GM21360 (cell line): ENCODE data around the gene SDHAF4.
A peak's percentile ranks its signal among the peaks of the same experiment; 100 is the strongest.
"Not testable (repeated sequence)": the region's sequence is repeated elsewhere in the genome, so short reads cannot be mapped to it uniquely, and the experiment has no call there.

ENCODE experiments used
- ATAC-seq: cut with Tn5 transposase; IDR thresholded peaks from one replicate; pipeline ENCODE4 v1.9.1; 2021; ENCODE audit warnings: mild to moderate bottlenecking, moderate library complexity; ENCODE audit not compliant: unreplicated experiment

SDHAF4 gene

GRCh38 chr6:70566751-70567382 lies at the start of gene SDHAF4:
Gene SDHAF4, plus strand, starts transcription at chr6:70566930. Its CDS starts 11 bp downstream, at chr6:70566941.
- peak; percentile 99 for ATAC-seq

GRCh38 chr6:70518723-70519122 lies 48.0 kb upstream of the SDHAF4 start:
- no peak for ATAC-seq

- no peak for ATAC-seq
Observed at GRCh38 chr6:70520575-70520974, 46.2 kb upstream of the SDHAF4 start.

GRCh38 chr6:70524721-70525286 lies 41.9 kb upstream of the SDHAF4 start:
- no peak for ATAC-seq

- ATAC-seq = no peak
Observed at GRCh38 chr6:70527071-70527737, 39.5 kb upstream of the SDHAF4 start.

- no peak for ATAC-seq
Observed at GRCh38 chr6:70530023-70530422, 36.7 kb upstream of the SDHAF4 start.

GRCh38 chr6:70531133-70531532 lies 35.6 kb upstream of the SDHAF4 start:
- ATAC-seq = no peak

- no peak for ATAC-seq
Observed at GRCh38 chr6:70537266-70537665, 29.5 kb upstream of the SDHAF4 start.

- peak; percentile 81 for ATAC-seq
Observed at GRCh38 chr6:70538376-70538775, 28.4 kb upstream of the SDHAF4 start.

GRCh38 chr6:70547313-70547712 lies 19.4 kb upstream of the SDHAF4 start:
- ATAC-seq = no peak

GRCh38 chr6:70547905-70548304 lies 18.8 kb upstream of the SDHAF4 start:
- ATAC-seq = no peak

GRCh38 chr6:70549327-70549726 lies 17.4 kb upstream of the SDHAF4 start:
- ATAC-seq = no peak

GRCh38 chr6:70551566-70551965 lies 15.2 kb upstream of the SDHAF4 start:
- ATAC-seq = no peak

- not testable (repeated sequence) for ATAC-seq
Observed at GRCh38 chr6:70552286-70552940, 14.3 kb upstream of the SDHAF4 start.

GRCh38 chr6:70552974-70553373 lies 13.8 kb upstream of the SDHAF4 start:
- ATAC-seq = no peak

- no peak for ATAC-seq
Observed at GRCh38 chr6:70557998-70558397, 8.7 kb upstream of the SDHAF4 start.

- not testable (repeated sequence) for ATAC-seq
Observed at GRCh38 chr6:70562401-70562800, 4.3 kb upstream of the SDHAF4 start.

- no peak for ATAC-seq
Observed at GRCh38 chr6:70563530-70563929, 3.2 kb upstream of the SDHAF4 start.

GRCh38 chr6:70574643-70575042 lies 7.9 kb downstream of the SDHAF4 start:
- no peak for ATAC-seq

- no peak for ATAC-seq
Observed at GRCh38 chr6:70575899-70576495, 9.3 kb downstream of the SDHAF4 start.

- peak; percentile 94 for ATAC-seq
Observed at GRCh38 chr6:70586114-70586513, 19.4 kb downstream of the SDHAF4 start.
